Endothelial cell of umbilical vein (primary cell): ENCODE measurements around the gene FBXW4. TPM values are rescaled to one million over a fixed set of nuclear protein-coding genes. Genes with fewer than 3 reads are reported as not detected.

Source experiments
- BruUV-seq: library from RNA; stranded (reverse); fragments of 400-500 nt; replicated peaks from 2 replicates; lab custom pipeline; 2021; lab: Mats Ljungman, UMichigan
- CTCF ChIA-PET: fragments of 300-600, 350-600 bp; sonication (Branson Sonifier 250); formaldehyde crosslinking; loops from one replicate; lab custom pipeline; 2021; ENCODE audit warnings: antibody characterized with exemption, inconsistent platforms; lab: Charles Lee
- POLR2A ChIA-PET: fragments of 300-600, 350-600 bp; sonication (Branson Sonifier 250); formaldehyde crosslinking; loops from one replicate; lab custom pipeline; 2021; ENCODE audit warnings: antibody characterized with exemption, inconsistent platforms; lab: Charles Lee
- DNase-seq: peaks from one replicate; pipeline ENCODE4 v3.0.0-alpha.2; 2011; ENCODE audit warnings: low read depth, low spot score
- FAIRE-seq: peaks from 2 replicates; lab custom pipeline; 2011; peaks lifted over from hg19 to GRCh38; lab: Jason Lieb, UNC
- H2AFZ ChIP-seq: 2 replicates; pipeline ENCODE4 v1.6.0; 2012; ENCODE audit warnings: low read depth, low read length, control low read depth, inconsistent platforms
- H3K27ac ChIP-seq: 2 replicates; pipeline ENCODE4 v1.5.1; 2011; ENCODE audit warnings: low read depth, mild to moderate bottlenecking, control low read depth, low read length, moderate library complexity; ENCODE audit not compliant: insufficient read depth
- H3K27me3 ChIP-seq, 2 experiments: 2 replicates each; pipeline versions ENCODE4 v1.6.0 to v1.6.1; 2011; ENCODE audit warnings: low read length in 2 of 2, mixed read lengths in 1 of 2; ENCODE audit not compliant: control insufficient read depth in 2 of 2, insufficient read depth in 2 of 2
- H3K36me3 ChIP-seq, 2 experiments: 2 replicates in 1 of 2; 3 replicates in 1 of 2; pipeline ENCODE4 v1.5.1; 2011; ENCODE audit warnings: low read length in 2 of 2, mild to moderate bottlenecking in 1 of 2, moderate library complexity in 1 of 2; ENCODE audit not compliant: control insufficient read depth in 2 of 2, insufficient read depth in 2 of 2; ENCODE audit errors: extremely low read depth in 1 of 2
- H3K4me1 ChIP-seq: 3 replicates; pipeline ENCODE4 v1.5.1; 2011; ENCODE audit warnings: mild to moderate bottlenecking, low read length; ENCODE audit not compliant: control insufficient read depth, insufficient read depth; ENCODE audit errors: extremely low read depth
- H3K4me2 ChIP-seq: 2 replicates; pipeline ENCODE4 v1.6.1; 2011; ENCODE audit warnings: low read length, control low read depth, mixed read lengths; ENCODE audit not compliant: insufficient read depth
- H3K4me3 ChIP-seq, 3 experiments: fragments of 200-600 bp in 1 of 3; sonication (generic), shearing (Covaris generic) in 1 of 3; replicated peaks in 1 of 3; 2 replicates each; pipeline ENCODE4 v1.5.1; 2011 to 2016; ENCODE audit warnings: control low read depth in 3 of 3, low read length in 3 of 3, mild to moderate bottlenecking in 2 of 3, inconsistent platforms in 1 of 3, low read depth in 1 of 3, moderate library complexity in 1 of 3; ENCODE audit not compliant: insufficient read depth in 1 of 3
- H3K79me2 ChIP-seq: 2 replicates; pipeline ENCODE4 v1.6.0; 2012; ENCODE audit warnings: low read length, inconsistent platforms; ENCODE audit not compliant: control insufficient read depth, insufficient read depth
- H3K9ac ChIP-seq: replicated peaks from 2 replicates; pipeline ENCODE3; 2011; ENCODE audit warnings: low read length, control low read depth; ENCODE audit not compliant: insufficient read depth; ENCODE audit errors: extremely low read depth
- H3K9me1 ChIP-seq: replicated peaks from 3 replicates; pipeline ENCODE4 v1.6.0; 2011; ENCODE audit warnings: mild to moderate bottlenecking, low read length; ENCODE audit not compliant: control insufficient read depth, insufficient read depth; ENCODE audit errors: extremely low read depth
- H3K9me3 ChIP-seq: replicated peaks from 2 replicates; pipeline ENCODE4 v1.5.1; 2012; ENCODE audit warnings: low read length, inconsistent platforms; ENCODE audit not compliant: control insufficient read depth, insufficient read depth
- H4K20me1 ChIP-seq: replicated peaks from 2 replicates; pipeline ENCODE3; 2011; ENCODE audit warnings: mild to moderate bottlenecking, low read length; ENCODE audit not compliant: control insufficient read depth, insufficient read depth; ENCODE audit errors: extremely low read depth
- EZH2 ChIP-seq: IDR thresholded peaks from 2 replicates; pipeline ENCODE4 v1.6.1; 2012; ENCODE audit warnings: borderline replicate concordance, low read depth, mild to moderate bottlenecking, moderate library complexity, low read length, inconsistent platforms; ENCODE audit not compliant: severe bottlenecking
- FOS ChIP-seq: IDR thresholded peaks from 2 replicates; pipeline ENCODE4 v1.6.1; 2011; ENCODE audit warnings: mild to moderate bottlenecking, low read length, moderate library complexity, borderline replicate concordance; ENCODE audit not compliant: insufficient read depth
- GATA2 ChIP-seq: IDR thresholded peaks from 2 replicates; pipeline ENCODE4 v1.7.0; 2011; ENCODE audit warnings: low read depth, mild to moderate bottlenecking, moderate library complexity, mixed read lengths, low read length; ENCODE audit not compliant: insufficient read length, insufficient read depth
- JUN ChIP-seq: IDR thresholded peaks from 2 replicates; pipeline ENCODE4 v1.6.1; 2011; ENCODE audit warnings: borderline replicate concordance, low read depth; ENCODE audit not compliant: insufficient read length, insufficient read depth
- MAX ChIP-seq: IDR thresholded peaks from 2 replicates; pipeline ENCODE4 v1.6.1; 2011; ENCODE audit not compliant: insufficient read depth, insufficient read length
- MYC ChIP-seq: IDR thresholded peaks from one replicate; pipeline ENCODE4 v1.6.1; 2011; ENCODE audit warnings: mild to moderate bottlenecking, low read depth, low read length
- POLR2A ChIP-seq: IDR thresholded peaks from 2 replicates; pipeline ENCODE4 v1.6.1; 2012; ENCODE audit warnings: low read depth, mild to moderate bottlenecking, control low read depth, low read length
- POLR2AphosphoS5 ChIP-seq: IDR thresholded peaks from 2 replicates; pipeline ENCODE4 v1.6.1; 2012; ENCODE audit warnings: low read depth, mild to moderate bottlenecking, control low read depth, low read length, moderate library complexity; ENCODE audit not compliant: insufficient read depth
- dilution Hi-C: fragments of 300-500 bp; cut with MboI; formaldehyde crosslinking; loops from one replicate; pipeline ENCODE4 v1.15.0; 2019; ENCODE audit warnings: low sequenced_read_pairs; ENCODE audit not compliant: extremely low pct_ligation_motif_present
- intact Hi-C: fragments of 100-400 bp; cut with micrococcal nuclease; formaldehyde crosslinking; loops from one replicate; pipeline ENCODE4 v1.10.0; 2022
- polyA plus RNA-seq, 4 experiments: library from polyadenylated mRNA; depleted of rRNA in 3 of 4; stranded (reverse) in 3 of 4; unstranded in 1 of 4; fragments of >200 nt; gene quantifications; 2 replicates each; pipeline versions ENCODE4 v1.2.1 to v1.2.3, GENCODE V29; 2011 to 2012; ENCODE audit warnings: missing spikeins in 1 of 4
- total RNA-seq: library from RNA; stranded (reverse); gene quantifications from 2 replicates; pipeline ENCODE4 v1.2.3, GENCODE V29; 2021
- TF ChIP-seq, protein P1 (sequence below), 2 donors: IDR thresholded peaks; 1 replicate in 1 of 2; 2 replicates in 1 of 2; pipeline ENCODE4 v1.5.1; 2011; ENCODE audit warnings: low read length in 2 of 2, mild to moderate bottlenecking in 2 of 2, moderate library complexity in 2 of 2, control low read depth in 1 of 2, inconsistent platforms in 1 of 2, low read depth in 1 of 2; ENCODE audit not compliant: insufficient read depth in 1 of 2; ENCODE audit errors: extremely low read depth in 1 of 2

The FBXW4 gene
- total and polyA plus RNA-seq, 2 donors (not counting 3 experiments of a cell fraction or from before 2014, with no cell fraction given) = 20.8 to 21.1 TPM

DNA sequence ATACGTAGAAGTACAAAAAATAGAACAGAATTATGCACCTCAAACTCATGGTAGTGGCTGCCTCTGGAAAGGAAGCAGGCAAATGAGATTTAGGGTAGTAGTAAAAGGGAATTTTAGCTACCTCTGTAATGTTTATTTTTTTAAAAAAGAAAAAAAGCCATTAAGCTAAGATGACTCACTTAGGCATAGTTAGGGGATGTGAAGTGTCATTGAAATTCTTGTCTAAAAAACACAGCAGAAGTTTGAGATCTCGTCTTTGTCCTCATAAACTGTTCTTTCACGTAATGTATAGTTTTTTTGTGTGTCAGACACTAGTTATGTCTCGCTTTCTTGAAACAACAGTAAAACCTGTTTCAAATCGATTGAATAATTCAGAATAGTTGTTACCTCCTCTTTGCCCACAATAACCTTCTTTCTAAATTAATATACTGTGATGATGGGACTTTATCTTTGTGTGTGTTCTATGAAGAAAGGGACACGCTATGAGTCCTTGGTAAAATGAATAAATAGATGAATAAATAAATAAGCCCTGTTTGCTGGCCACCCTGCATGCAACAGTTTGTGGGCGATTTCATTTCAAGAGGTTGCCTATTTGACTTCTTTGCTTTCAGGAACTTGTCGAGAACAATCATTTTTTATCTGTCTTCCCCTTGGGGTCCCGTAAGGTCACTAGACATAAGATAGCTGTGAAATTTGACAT lies 14.5 kb upstream of the FBXW4 start:
- Histone ChIP-seq H3K4me2 (peak overlapping the region; percentile 25), H3K4me1 (peaks cover 5% of the 10 kb centered on the region), H2AFZ (no peak overlapping the region), H4K20me1 (no peaks in the 10 kb centered on the region), H3K27me3 (peaks cover 15 to 35% of the 10 kb centered on the region in 2 experiments), H3K9me1 (no peaks in the 10 kb centered on the region), H3K9ac (no peak overlapping the region), H3K4me3 (no peak overlapping the region), H3K9me3 (no peaks in the 10 kb centered on the region), H3K27ac (no peak overlapping the region), H3K36me3 (no peaks in the 10 kb centered on the region), H3K79me2 (no peaks in the 10 kb centered on the region)
- DNase-seq (peak; percentile 19), FAIRE-seq (peak; percentile 53)
- no peak for TF ChIP-seq JUN
- peak; percentile 34 for TF ChIP-seq FOS
- no peak for TF ChIP-seq POLR2AphosphoS5
- TF ChIP-seq POLR2A = no peak
- CTCF ChIA-PET = interaction anchor here (0.9 to 1.0 kb wide), 4 partner anchors 11 to 69 kb away, joined by 3 read pairs; no protein-coding TSS in a partner anchor
- dilution Hi-C loops (no loop called here), intact Hi-C loops (no loop called here)
- BruUV-seq = no TSS peak
- POLR2A ChIA-PET = no interaction called here

- Histone ChIP-seq H3K36me3 (no peaks in the 10 kb centered on the region), H3K4me1 (peaks cover 5% of the 10 kb centered on the region), H3K9me3 (no peaks in the 10 kb centered on the region), H3K4me3 (no peak overlapping the region), H3K4me2 (no peak overlapping the region), H3K27me3 (peaks cover 15 to 35% of the 10 kb centered on the region in 2 experiments), H3K9me1 (no peaks in the 10 kb centered on the region), H3K9ac (no peak overlapping the region), H4K20me1 (no peaks in the 10 kb centered on the region), H2AFZ (no peak overlapping the region), H3K27ac (no peak overlapping the region), H3K79me2 (no peaks in the 10 kb centered on the region)
- TF ChIP-seq MYC (no peak), FOS (no peak), MAX (no peak), POLR2AphosphoS5 (no peak), GATA2 (no peak), JUN (no peak), EZH2 (no peak)
- TF ChIP-seq, protein P1, sequence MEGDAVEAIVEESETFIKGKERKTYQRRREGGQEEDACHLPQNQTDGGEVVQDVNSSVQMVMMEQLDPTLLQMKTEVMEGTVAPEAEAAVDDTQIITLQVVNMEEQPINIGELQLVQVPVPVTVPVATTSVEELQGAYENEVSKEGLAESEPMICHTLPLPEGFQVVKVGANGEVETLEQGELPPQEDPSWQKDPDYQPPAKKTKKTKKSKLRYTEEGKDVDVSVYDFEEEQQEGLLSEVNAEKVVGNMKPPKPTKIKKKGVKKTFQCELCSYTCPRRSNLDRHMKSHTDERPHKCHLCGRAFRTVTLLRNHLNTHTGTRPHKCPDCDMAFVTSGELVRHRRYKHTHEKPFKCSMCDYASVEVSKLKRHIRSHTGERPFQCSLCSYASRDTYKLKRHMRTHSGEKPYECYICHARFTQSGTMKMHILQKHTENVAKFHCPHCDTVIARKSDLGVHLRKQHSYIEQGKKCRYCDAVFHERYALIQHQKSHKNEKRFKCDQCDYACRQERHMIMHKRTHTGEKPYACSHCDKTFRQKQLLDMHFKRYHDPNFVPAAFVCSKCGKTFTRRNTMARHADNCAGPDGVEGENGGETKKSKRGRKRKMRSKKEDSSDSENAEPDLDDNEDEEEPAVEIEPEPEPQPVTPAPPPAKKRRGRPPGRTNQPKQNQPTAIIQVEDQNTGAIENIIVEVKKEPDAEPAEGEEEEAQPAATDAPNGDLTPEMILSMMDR (IDR thresholded peaks at IDR 0.05; ENCODE audit: extremely low read depth in 1 of 2, insufficient read depth in 1 of 2, low read depth in 1 of 2, low read length in 2 of 2) = no peak
- ChIA-PET CTCF (interaction anchor here (0.9 kb wide), 1 partner anchor 10 kb away, joined by 3 read pairs; no protein-coding TSS in a partner anchor), POLR2A (no interaction called here)
- dilution Hi-C loops = no loop called here
- no TSS peak for BruUV-seq
- intact Hi-C loops = no loop called here
- FAIRE-seq (no peak), DNase-seq (no peak)
These were observed 13.9 kb upstream of the FBXW4 start for GRCh38 chr10:101708870-101709269.
